Measurements from ENCODE around the gene ZNF236. TPM values are rescaled to one million over a fixed set of nuclear protein-coding genes. Genes with fewer than 3 reads are reported as not detected.

ZNF236 gene
- total RNA-seq, 6 donors from 2014 or later = 9.0 to 27.2 (median 14.8) TPM

GRCh38 chr18:77008576-77009315, 186.4 kb downstream of the ZNF236 start:
- ATAC-seq (ENCODE audit: low FRiP score in 2 of 2) (no peak), DNase-seq (no peak)
- Histone ChIP-seq H3K27me3 (no peaks in the 10 kb centered on the region), H3K4me3 (no peak overlapping the region), H3K36me3 (peaks cover 0 to 22% (median 8%) of the 10 kb centered on the region in 4 donors), H3K27ac (no peak overlapping the region), H3K9me3 (no peaks in the 10 kb centered on the region), H3K4me1 (peaks cover 7 to 31% (median 21%) of the 10 kb centered on the region in 4 donors)
- TF ChIP-seq CTCF (IDR thresholded peaks at IDR 0.05) (no peak), POLR2A (IDR thresholded peaks at IDR 0.05) (no peak), EP300 (IDR thresholded peaks at IDR 0.05) (no peak), POLR2AphosphoS5 (IDR thresholded peaks at IDR 0.05) (no peak)
- WGBS, 2 donors = 86 to 92% methylated on average over 17 to 23 of the region's 23 CpGs

GRCh38 chr18:77009675-77010074, 187.3 kb downstream of the ZNF236 start:
- WGBS, 2 donors = 86 to 92% methylated on average over 9 to 19 of the region's 19 CpGs
- no peak for TF ChIP-seq POLR2AphosphoS5 (IDR thresholded peaks at IDR 0.05)
- TF ChIP-seq EP300 (IDR thresholded peaks at IDR 0.05) = no peak
- no peak for TF ChIP-seq CTCF (IDR thresholded peaks at IDR 0.05)
- no peak for TF ChIP-seq POLR2A (IDR thresholded peaks at IDR 0.05)
- DNase-seq (no peak), ATAC-seq (ENCODE audit: low FRiP score in 2 of 2) (no peak)
- Histone ChIP-seq H3K27ac (no peak overlapping the region), H3K27me3 (no peaks in the 10 kb centered on the region), H3K4me3 (no peak overlapping the region), H3K9me3 (no peaks in the 10 kb centered on the region), H3K36me3 (peaks cover 0 to 22% (median 8%) of the 10 kb centered on the region in 4 donors), H3K4me1 (peaks cover 16 to 41% (median 28%) of the 10 kb centered on the region in 4 donors)

- peaks cover 17 to 33% (median 29%) of the 10 kb centered on the region in 4 donors for H3K4me1 ChIP-seq
- DNase-seq = no peak
- H3K27ac ChIP-seq = no peak overlapping the region
- H3K9me3 ChIP-seq = no peaks in the 10 kb centered on the region
- TF ChIP-seq EP300 (IDR thresholded peaks at IDR 0.05) (no peak), POLR2A (IDR thresholded peaks at IDR 0.05) (no peak), CTCF (IDR thresholded peaks at IDR 0.05) (no peak), POLR2AphosphoS5 (IDR thresholded peaks at IDR 0.05) (no peak)
- ATAC-seq (ENCODE audit: low FRiP score in 2 of 2) = no peak
- peaks cover 0 to 37% (median 18%) of the 10 kb centered on the region in 4 donors for H3K36me3 ChIP-seq
- H3K4me3 ChIP-seq = no peak overlapping the region
- H3K27me3 ChIP-seq = no peaks in the 10 kb centered on the region
- 94 to 98% methylated on average over 8 of the region's 8 CpGs for WGBS, 2 donors
Measured at GRCh38 chr18:77012120-77012519, 189.8 kb downstream of the ZNF236 start.

GRCh38 chr18:77012806-77013541, 190.6 kb downstream of the ZNF236 start:
- ATAC-seq (ENCODE audit: low FRiP score in 2 of 2) (no peak), DNase-seq (no peak)
- Histone ChIP-seq H3K27me3 (no peaks in the 10 kb centered on the region), H3K27ac (peak overlapping the region; percentile 64 to 92 (median 76)), H3K9me3 (no peaks in the 10 kb centered on the region), H3K4me1 (peaks cover 17 to 31% (median 27%) of the 10 kb centered on the region in 4 donors), H3K4me3 (no peak overlapping the region), H3K36me3 (peaks cover 0 to 37% (median 16%) of the 10 kb centered on the region in 4 donors)
- whole genome bisulfite sequencing, 2 donors = 79 to 80% methylated on average over 6 of the region's 6 CpGs
- TF ChIP-seq POLR2A (IDR thresholded peaks at IDR 0.05) = no peak
- no peak for TF ChIP-seq EP300 (IDR thresholded peaks at IDR 0.05)
- TF ChIP-seq CTCF (IDR thresholded peaks at IDR 0.05) = no peak
- no peak for TF ChIP-seq POLR2AphosphoS5 (IDR thresholded peaks at IDR 0.05)
